IPS-18a (cell line): ENCODE measurements around the gene KRT81.
"Not testable (repeated sequence)": the region's sequence is repeated elsewhere in the genome, so short reads cannot be mapped to it uniquely, and the experiment has no call there.

ENCODE experiments used
- H3K27ac ChIP-seq: one replicate; pipeline ENCODE4 v1.5.1; 2013; ENCODE audit warnings: low read length
- H3K27me3 ChIP-seq: one replicate; pipeline ENCODE4 v1.6.1; 2013; ENCODE audit warnings: mild to moderate bottlenecking, low read length; ENCODE audit not compliant: control insufficient read depth, insufficient read depth
- H3K36me3 ChIP-seq: one replicate; pipeline ENCODE4 v1.6.1; 2013; ENCODE audit warnings: low read depth, low read length; ENCODE audit not compliant: control insufficient read depth
- H3K4me1 ChIP-seq: one replicate; pipeline ENCODE4 v1.6.1; 2013; ENCODE audit warnings: low read depth, low read length; ENCODE audit not compliant: control insufficient read depth
- H3K4me3 ChIP-seq: one replicate; pipeline ENCODE4 v1.5.1; 2013; ENCODE audit warnings: low read length
- H3K9ac ChIP-seq: one replicate; pipeline ENCODE4 v1.6.1; 2013; ENCODE audit warnings: mild to moderate bottlenecking, low read length, moderate library complexity
- H3K9me3 ChIP-seq: one replicate; pipeline ENCODE4 v1.6.1; 2013; ENCODE audit warnings: low read depth, low read length; ENCODE audit not compliant: control insufficient read depth

The KRT81 gene

DNA sequence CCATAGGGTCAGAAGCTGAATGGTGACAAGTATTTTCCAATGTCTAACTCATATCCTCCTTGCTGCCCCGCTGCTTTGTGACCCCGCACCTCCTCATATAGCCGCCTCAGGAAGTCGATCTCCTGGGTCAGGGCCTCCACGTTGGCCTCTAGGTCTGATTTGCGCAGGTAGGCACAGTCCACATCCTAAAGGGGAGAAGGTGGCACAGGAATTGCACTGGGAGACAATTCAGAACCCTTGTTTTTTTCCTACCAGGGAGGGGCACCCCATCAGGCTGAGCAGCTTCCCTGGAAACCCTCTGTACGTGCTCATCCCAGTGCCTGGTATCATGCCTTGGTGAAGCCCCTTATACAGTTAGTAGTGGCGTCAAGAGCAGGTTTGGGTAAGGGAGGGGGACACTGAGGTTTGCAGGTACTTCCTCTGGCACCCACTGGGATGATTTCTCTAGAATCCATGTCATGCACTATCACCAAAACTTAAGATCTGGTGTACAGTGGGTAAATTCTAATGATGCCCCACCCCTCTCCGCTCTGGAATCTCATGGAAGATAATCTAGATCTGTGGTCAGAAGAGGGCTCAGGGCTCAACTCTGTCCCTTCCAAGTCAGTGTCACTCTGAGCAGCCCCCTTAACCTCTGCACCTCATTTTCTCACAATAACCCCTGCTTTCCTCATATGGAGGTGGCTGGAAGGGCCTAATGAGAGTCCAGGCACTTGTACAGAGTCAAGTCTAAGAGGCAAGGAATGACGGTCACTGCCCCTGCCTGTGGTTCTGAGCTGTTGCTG lies 37.0 kb downstream of the KRT81 start:
- Histone ChIP-seq H3K36me3 (no peaks in the 10 kb centered on the region), H3K4me1 (no peaks in the 10 kb centered on the region), H3K9ac (no peak overlapping the region), H3K27ac (no peak overlapping the region), H3K27me3 (peaks cover 72% of the 10 kb centered on the region), H3K4me3 (no peak overlapping the region), H3K9me3 (no peaks in the 10 kb centered on the region)

DNA sequence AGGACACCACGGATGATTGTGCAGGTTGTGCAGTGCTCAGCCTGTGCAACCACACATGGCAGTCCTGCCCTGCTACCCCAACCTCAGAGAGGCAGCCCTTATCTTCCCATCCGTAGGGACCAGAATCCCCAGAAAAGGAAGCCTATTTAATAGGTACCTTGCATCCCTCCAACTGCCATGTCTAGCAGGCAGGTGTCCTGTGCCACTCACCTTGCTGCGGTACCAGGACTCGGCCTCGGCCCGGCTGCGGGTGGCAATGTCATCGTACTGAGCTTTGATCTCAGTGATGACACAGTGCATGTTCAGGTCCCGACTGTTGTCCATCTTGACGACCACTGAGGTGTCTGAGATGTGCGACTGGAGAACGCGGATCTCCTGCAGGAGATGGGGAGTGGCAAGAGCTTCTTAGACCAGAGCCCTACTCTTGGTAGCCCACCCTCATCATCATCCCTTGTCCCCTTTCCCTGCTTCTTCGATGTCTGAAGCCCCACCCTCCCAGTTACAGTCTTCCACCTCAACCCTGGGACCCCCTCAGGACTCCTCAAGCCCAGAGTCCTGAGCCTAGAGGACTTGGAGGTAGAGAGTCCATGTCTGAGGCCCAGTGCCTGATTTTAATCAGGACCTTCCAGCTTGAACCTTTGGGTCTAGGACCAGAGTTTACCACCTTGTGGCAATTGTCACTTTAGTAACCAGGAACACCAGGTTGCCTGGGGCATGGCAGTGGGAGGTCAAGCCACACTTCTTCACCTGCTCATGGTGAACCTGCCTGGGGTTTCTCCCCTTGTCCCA lies 37.7 kb downstream of the KRT81 start:
- no peak overlapping the region for H3K4me3 ChIP-seq
- no peak overlapping the region for H3K9ac ChIP-seq
- H3K27me3 ChIP-seq: peaks cover 72% of the 10 kb centered on the region
- no peaks in the 10 kb centered on the region for H3K36me3 ChIP-seq
- H3K27ac ChIP-seq: no peak overlapping the region
- H3K9me3 ChIP-seq: no peaks in the 10 kb centered on the region
- H3K4me1 ChIP-seq: no peaks in the 10 kb centered on the region

DNA sequence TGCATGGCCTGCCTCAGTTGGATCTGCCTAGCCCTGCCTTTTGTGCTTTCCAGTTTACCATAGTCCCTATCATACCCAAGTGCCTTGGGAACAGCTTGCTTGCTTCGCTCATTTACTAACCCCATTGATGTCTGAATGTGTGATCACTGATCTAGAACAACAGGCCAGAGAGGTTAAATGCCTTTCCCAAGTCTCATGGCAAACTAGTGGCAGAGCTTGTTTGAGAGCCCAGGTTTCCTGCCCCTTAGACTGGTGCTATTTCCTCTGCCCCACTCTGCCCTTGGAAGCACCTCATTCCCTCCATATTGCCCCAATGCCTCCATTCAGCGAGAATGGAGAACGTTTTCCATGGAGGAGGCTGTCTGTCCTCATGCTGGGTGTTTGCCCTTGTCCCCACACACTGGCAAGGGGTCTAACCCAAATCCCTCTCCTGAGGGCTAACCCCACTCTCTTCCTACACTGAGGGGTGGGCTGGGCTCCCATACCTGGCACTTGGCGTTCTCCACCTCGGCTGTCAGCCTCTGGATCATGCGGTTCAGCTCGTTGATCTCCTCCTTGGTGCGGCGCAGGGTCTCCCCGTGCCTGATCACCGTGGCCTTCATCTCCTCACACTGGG lies 38.5 kb downstream of the KRT81 start:
- H3K4me3 ChIP-seq: no peak overlapping the region
- H3K27me3 ChIP-seq: peaks cover 69% of the 10 kb centered on the region
- peaks cover under 1% of the 10 kb centered on the region for H3K4me1 ChIP-seq
- no peak overlapping the region for H3K27ac ChIP-seq
- H3K9ac ChIP-seq: no peak overlapping the region
- no peaks in the 10 kb centered on the region for H3K9me3 ChIP-seq
- no peaks in the 10 kb centered on the region for H3K36me3 ChIP-seq

DNA sequence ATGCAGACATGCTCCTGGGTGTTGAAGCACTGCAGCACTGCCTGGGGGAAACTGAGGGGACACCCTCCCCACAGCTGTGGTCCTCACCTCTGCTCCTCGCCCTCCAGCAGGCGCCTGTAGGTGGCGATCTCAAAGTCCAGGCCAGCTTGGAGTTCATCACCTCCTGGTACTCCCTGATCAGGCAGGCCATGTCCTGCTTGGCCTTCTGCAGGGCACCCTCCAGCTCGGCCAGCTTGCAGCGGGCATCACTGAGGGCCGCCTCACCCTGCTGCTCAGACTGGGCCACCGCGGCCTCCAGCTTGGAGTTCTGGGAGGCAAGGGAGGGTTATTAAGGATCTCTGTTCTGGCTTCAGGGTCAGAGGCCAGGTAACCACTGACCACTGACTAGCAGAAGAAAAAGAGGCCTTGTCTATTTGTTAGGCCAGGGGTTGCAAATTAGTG lies 39.1 kb downstream of the KRT81 start:
- H3K27me3 ChIP-seq: peaks cover 63% of the 10 kb centered on the region
- H3K9ac ChIP-seq, H3K4me1 ChIP-seq, H3K36me3 ChIP-seq, H3K4me3 ChIP-seq, H3K27ac ChIP-seq, H3K9me3 ChIP-seq: not testable (repeated sequence)

DNA sequence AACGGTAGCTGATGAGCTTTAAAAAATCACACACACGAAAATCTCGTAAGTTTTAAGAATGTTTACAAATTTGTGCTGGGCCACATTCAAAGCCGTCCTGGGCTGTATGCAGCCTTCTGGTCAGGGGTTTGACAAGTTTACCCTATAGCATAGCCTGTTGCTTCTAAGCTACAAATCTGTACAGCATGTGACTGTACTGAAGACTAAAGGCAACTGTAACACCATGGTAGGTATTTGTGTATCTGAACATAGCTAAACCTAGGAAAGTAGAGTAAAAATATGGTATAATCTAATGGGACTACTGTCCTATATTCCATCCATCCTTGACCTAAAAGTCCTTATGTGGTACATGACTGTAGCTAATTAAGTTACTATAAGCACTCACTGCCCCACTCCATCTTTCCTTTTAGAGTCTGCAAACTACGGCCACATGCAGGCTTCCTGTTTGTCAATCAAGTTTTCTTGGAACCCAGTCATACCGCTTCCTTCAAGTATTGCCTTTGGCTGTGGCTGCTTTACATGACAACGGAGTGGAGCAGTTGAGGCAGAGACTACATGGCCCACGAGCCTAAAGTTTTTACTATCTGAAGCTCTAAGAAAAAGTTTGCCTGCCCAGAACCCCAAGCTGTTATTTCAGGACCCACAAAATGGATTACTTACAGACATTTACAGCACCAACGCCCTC lies 39.8 kb downstream of the KRT81 start:
- H3K4me1 ChIP-seq: peaks cover 9% of the 10 kb centered on the region
- no peak overlapping the region for H3K9ac ChIP-seq
- H3K9me3 ChIP-seq: no peaks in the 10 kb centered on the region
- H3K36me3 ChIP-seq: no peaks in the 10 kb centered on the region
- no peak overlapping the region for H3K27ac ChIP-seq
- no peak overlapping the region for H3K4me3 ChIP-seq
- H3K27me3 ChIP-seq: peaks cover 56% of the 10 kb centered on the region

DNA sequence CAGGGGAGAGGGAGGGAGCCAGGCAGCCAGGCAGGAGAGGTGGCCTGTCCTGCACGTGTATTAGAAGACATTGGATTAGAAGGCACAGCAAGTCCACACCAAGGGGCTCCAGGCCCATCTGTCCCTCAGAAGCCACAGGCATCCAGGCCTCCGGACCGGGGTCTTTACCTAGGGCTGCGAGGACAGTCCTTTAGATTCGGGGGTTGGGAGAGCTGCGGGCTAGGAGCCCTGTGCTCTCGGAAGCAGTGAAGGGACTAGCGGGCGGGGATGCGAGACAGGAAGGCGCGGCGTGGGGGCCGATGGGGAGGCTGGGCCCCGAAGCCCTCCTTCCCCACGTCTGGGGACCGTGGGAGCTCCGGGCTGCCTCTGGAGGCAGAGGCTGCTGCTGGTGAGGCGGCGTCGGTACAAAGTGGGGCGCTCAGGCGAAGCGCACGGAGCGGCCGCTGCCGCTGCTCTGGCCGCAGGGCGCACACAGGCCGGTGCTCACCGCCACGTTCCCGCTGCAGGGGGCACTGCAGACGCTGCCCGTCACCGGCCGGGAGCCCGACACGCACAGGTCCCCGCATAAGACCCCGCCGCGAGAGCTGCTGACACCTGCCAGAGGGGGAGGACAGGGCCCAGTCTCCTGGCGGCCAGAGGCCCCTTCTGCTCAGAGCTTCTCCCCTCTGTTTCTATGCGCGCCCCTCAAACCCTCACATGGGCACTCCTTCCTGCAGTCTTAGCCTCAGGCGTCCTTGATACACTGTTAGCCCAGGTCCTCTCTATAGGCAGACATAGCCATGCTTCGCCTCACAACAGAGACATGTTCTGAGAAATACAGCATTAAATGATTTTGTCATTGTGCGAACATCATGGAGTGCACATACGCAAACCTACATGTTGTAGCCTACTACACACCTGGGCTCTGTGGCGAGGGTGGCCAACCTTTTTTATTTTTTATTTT lies 41.0 kb downstream of the KRT81 start:
- no peaks in the 10 kb centered on the region for H3K36me3 ChIP-seq
- no peak overlapping the region for H3K9ac ChIP-seq
- H3K9me3 ChIP-seq: no peaks in the 10 kb centered on the region
- peaks cover 44% of the 10 kb centered on the region for H3K27me3 ChIP-seq
- peaks cover 9% of the 10 kb centered on the region for H3K4me1 ChIP-seq
- peak overlapping the region; percentile 34 for H3K4me3 ChIP-seq
- H3K27ac ChIP-seq: no peak overlapping the region

DNA sequence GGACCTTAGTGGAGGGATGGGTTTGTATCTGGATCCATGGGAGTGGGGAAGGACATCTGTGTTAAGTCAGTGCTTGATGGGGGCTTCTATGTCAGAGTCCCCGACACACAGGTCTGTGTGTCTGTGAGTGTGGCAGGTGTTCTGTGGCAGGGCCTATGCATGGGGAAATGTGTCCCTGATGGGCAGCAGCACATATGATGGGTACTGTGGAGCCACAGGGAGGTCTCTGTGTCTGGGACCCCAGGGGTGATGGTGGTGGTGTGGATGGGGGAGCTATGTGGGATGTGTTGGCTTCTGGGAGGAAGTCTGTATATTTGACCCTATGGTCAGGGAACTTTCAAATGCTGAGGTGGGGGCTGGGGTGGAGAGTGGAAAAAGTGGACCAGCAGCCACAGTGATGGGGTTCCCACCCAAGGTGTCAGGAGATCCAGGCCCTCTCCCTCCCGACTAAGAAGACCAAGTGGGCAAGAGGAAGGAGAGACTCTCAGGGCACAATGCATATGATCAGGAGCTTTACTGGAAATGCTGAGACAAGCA lies 41.8 kb downstream of the KRT81 start:
- Histone ChIP-seq H3K9ac (no peak overlapping the region), H3K27me3 (peaks cover 39% of the 10 kb centered on the region), H3K9me3 (no peaks in the 10 kb centered on the region), H3K4me1 (peaks cover 9% of the 10 kb centered on the region), H3K4me3 (peak overlapping the region; percentile 34), H3K27ac (no peak overlapping the region), H3K36me3 (no peaks in the 10 kb centered on the region)

DNA sequence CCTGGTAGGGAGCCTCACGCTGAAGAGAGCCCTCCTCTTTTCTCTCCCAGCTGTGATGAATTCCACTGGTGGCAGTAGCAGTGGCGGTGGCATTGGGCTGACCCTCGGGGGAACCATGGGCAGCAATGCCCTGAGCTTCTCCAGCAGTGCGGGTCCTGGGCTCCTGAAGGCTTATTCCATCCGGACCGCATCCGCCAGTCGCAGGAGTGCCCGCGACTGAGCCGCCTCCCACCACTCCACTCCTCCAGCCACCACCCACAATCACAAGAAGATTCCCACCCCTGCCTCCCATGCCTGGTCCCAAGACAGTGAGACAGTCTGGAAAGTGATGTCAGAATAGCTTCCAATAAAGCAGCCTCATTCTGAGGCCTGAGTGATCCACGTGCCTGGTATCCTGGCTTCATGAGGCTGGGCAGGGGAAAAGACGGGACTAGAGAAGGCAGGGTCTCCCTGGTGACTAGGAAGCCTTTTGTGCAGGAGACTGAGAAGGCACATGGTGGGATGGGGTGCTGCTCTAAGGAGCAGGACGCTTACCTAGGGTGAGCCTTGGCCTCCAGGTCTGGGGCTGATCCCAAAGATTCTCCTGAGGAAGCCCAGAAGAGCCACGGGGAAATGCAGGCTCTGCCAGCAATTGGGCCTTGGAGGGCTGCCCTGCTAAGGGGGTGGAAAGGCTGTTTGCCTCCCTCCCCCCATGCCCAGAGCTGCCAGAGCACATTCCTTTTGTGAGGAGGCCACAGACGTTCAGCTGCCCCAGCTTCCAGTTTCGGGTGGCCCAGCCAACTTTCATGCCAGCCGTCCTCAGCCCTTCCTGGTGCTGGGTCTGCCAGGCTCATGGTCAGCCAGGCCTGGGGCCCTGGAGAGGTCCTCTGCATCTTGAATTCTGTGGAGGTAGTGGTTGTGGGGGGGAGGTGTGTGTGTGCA lies 42.5 kb downstream of the KRT81 start:
- Histone ChIP-seq H3K9me3 (no peaks in the 10 kb centered on the region), H3K9ac (no peak overlapping the region), H3K4me1 (peaks cover 9% of the 10 kb centered on the region), H3K27me3 (peaks cover 39% of the 10 kb centered on the region), H3K4me3 (no peak overlapping the region), H3K27ac (no peak overlapping the region), H3K36me3 (no peaks in the 10 kb centered on the region)

DNA sequence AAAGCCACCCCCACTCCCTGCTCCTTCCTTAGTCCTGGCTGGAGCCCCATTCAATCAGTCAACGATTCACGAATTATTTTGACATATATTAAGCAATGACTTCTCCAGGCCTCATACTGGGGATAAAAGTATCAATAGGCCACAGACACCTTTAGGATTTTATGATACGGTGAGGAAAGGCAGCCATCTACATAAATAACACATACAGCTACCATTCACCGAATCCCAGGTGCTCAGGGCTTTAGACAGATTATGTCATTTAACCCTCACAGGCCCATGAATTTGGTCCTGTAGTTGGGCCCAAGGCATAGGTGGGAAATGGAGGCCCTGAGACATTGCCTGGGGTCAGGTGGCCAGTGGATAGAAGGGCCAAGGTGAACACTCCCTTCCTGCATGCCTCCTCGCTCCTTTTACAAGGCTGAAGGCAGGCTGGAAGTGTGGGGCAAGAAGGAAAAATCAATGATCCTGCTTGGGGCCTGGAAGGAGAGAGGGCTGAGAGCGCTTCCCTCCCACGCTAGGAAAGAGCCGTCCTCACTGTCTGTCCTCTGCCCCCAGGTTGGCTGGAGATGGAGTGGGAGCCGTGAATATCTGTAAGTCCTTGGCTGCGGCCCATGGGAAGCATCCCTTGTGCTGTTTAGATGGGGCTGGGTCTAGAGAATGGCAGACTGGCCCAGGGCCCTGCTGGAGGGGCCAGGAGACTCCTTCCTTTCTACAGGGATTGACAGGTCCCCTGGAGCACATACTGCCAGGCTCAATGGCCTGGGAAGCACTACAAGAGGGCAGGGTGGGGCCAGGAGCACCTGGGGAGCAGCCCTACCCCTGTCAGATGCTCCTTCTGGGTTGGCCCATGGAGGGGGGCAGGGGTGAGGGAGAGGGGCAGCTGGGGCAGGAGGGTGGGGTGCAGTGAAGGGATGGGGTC lies 43.5 kb downstream of the KRT81 start:
- no peaks in the 10 kb centered on the region for H3K36me3 ChIP-seq

More for the DNA sequence above, 43.5 kb downstream of the KRT81 start:
- Histone ChIP-seq H3K9ac (no peak overlapping the region), H3K4me3 (no peak overlapping the region), H3K27ac (no peak overlapping the region), H3K27me3 (peaks cover 39% of the 10 kb centered on the region), H3K4me1 (peaks cover 12% of the 10 kb centered on the region), H3K9me3 (no peaks in the 10 kb centered on the region)
